G401.6 (cell line): Measurements from ENCODE around the gene TFB1M.

ENCODE experiments used
- FAIRE-seq: peaks from 2 replicates; lab custom pipeline; 2012; peaks lifted over from hg19 to GRCh38; lab: Jason Lieb, UNC

The TFB1M gene

GRCh38 chr6:155263373-155264063 lies 50.8 kb downstream of the TFB1M start, which contains the start of gene CLDN20:
TSS of gene CLDN20 (plus strand) at chr6:155264013. CDS start at chr6:155275720, 11,707 bp downstream.
- FAIRE-seq, result no peak

DNA sequence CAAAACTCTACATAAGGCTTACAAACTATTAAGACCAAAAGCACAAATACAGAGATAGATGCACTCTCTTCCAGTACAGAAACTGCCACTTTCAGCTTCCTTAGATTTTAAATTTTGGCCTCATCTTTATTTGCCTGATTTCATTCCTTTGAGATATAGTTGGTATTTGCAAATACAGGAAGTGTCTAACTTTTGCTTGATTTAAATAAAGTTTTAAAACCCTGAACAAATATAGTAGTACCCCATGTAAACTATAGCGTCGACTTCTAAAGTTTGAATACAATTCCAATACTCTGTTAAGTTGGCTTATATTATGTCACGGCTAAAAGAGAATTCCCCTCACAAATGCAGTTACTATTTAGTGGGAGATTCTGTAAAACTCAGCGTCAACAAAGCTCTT lies 51.6 kb downstream of the TFB1M start:
- FAIRE-seq, result no peak

GRCh38 chr6:155261111-155261900 lies 53.0 kb downstream of the TFB1M start:
- no peak for FAIRE-seq

DNA sequence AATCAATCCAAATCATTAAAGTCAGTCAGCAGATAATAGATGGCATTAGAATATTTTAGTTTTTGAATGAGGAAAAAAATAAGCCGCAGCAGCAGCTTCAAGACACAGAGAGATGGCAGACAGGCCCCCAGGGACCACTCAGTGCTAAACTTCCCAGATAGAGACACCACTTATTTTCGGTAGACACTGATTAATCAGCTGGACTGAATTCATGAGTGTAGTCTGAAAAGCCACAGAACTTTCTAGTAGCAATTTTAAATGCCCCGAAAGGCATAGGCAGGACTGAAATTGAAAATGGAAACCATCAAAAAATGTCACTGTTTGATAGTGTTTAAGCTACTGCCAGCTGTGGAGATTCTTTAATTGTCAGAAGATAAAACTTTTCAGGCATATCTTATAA lies 53.6 kb downstream of the TFB1M start:
- FAIRE-seq, result no peak

DNA sequence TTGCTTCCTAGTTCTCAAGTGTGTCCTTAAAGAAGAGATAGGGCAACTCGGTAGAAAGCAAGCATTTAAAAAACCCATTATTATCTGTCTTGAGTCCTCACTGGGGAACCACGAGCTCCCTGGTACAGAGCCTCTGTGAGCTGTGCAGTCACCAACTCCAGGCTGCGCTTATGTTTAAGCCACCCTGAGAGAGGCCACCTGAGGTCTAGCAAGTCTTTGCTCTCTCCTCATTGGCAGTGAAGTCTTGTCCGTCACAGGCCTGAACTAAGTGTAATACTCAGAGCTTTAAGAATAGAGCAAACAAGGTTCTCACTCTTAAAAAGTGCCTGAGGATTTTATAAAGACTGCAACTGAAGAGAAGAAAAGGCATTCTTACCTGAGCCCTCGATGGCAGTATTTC lies 54.4 kb downstream of the TFB1M start:
- FAIRE-seq, result no peak

- FAIRE-seq, result no peak
These were observed 55.1 kb downstream of the TFB1M start for GRCh38 chr6:155259204-155259603.

DNA sequence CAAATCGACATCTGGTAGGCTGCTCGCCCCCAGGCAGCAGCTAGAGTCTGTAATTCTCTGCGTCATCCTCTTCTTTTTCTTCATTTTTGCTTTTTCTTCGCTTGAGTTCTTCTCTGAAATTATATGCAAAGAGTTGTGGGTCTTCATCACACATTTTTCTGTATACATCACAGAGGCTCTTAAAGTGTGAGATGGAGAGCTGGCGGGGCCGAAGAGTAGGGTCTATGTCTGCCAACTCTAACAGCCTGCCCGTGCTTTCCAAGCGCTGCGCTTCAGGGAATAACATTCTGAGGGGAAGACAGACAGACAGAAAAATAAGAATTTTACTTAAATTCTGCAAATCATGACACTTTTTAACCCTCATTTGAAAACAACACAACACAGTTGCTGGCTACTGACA lies 56.5 kb downstream of the TFB1M start:
- FAIRE-seq, result no peak

- FAIRE-seq, result no peak
These were observed 58.0 kb downstream of the TFB1M start for GRCh38 chr6:155256122-155256795.

DNA sequence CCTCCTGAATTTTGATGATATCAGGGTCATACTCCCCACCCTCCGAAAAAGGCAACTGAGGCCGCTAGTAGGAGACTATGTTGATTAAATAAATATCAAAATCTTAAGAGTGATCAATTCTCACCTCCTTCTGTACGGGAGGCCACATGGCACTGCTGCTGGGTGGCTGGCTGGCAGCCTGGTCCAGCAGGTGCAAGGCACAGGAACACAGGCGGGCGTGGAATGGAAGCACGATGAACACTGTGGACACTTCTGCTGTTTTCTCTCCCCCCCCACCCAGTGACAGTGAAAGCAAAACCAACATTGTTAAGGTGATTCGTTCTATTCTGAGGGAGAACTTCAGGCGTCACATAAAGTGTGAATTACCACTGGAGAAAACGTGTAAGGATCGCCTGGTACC lies 60.1 kb downstream of the TFB1M start:
- no peak for FAIRE-seq

- FAIRE-seq, result no peak
These were observed 60.9 kb downstream of the TFB1M start for GRCh38 chr6:155253337-155253736.

- FAIRE-seq, result no peak
These were observed 61.7 kb downstream of the TFB1M start for GRCh38 chr6:155252581-155252980.

- no peak for FAIRE-seq
These were observed 63.4 kb downstream of the TFB1M start for GRCh38 chr6:155250701-155251381.

GRCh38 chr6:155248008-155249001 lies 66.0 kb downstream of the TFB1M start:
- peak; percentile 40 for FAIRE-seq

GRCh38 chr6:155247618-155248007 lies 66.7 kb downstream of the TFB1M start:
- no peak for FAIRE-seq

- FAIRE-seq, result no peak
These were observed 67.5 kb downstream of the TFB1M start for GRCh38 chr6:155246825-155247224.

- no peak for FAIRE-seq
These were observed 68.5 kb downstream of the TFB1M start for GRCh38 chr6:155245831-155246230.

GRCh38 chr6:155245193-155245592 lies 69.1 kb downstream of the TFB1M start:
- FAIRE-seq, result no peak

GRCh38 chr6:155244434-155244833 lies 69.8 kb downstream of the TFB1M start:
- no peak for FAIRE-seq

DNA sequence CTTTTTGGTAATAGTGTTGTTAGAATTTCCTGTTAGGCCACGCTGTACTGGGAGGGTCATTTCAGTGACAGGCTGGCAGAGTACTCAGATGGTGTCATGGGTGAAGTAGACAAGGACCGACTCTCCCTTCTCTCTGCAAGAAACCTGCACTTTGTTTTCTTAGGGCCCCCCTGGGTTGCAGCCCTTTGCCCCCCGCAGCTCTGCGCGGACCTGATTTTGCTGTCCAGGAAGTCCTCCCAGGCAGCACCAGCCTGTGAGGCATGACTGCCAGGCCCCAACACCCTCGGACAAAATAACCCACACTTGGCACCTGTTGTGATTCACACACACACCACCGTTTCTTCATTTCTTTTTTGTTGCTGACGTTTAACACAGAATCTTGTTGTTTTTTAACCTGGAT lies 72.3 kb downstream of the TFB1M start:
- FAIRE-seq, result no peak

DNA sequence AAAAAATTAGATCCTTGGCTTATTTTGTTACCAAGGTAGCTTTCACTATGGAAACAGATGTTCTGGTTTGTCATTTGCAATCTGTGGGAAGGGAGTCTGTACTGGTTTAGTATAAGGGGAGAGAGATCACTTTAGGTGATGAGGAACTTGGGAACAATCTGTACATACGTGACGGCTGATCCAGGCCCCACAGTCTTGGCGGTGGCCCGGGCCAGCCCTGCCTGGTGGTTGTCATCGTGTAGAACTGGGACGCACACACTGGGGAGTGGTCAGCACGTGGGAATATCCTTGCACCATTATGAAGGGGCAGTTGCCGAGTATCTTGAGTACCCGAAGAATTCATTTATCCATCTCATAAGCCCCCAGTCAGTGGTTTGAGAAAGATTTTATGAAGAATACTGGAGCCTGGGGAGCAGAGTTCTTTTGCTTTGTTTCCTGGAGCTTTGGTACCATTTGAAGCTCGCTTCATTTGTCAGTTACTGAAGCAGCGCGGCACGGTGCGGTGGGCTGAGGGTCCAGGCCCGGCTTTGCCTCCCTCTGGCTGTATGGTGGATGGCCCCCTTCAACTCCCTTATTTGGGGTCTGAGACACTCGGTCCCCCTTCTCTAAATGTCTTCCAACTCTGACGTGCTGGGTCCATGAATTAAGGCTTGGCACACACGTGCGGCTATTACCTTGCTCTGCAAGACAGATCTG lies 73.2 kb downstream of the TFB1M start:
- no peak for FAIRE-seq

GRCh38 chr6:155237613-155238012 lies 76.7 kb downstream of the TFB1M start:
- FAIRE-seq, result no peak
